Measurements from ENCODE around the gene OLIG2.

Gene OLIG2

GRCh38 chr21:33019516-33019884, 6.2 kb upstream of the OLIG2 start:
- no peak for ATAC-seq
- TF ChIP-seq OSR1 (CRISPR knock-in tag; IDR thresholded peaks at IDR 0.05) (no peak), ISL1 (CRISPR knock-in tag; IDR thresholded peaks at IDR 0.05) (no peak)

- peak; percentile 41; the same call in 1 of the 3 replicates for ATAC-seq
Observed at GRCh38 chr21:33019885-33020557, 5.7 kb upstream of the OLIG2 start.

GRCh38 chr21:33020558-33021100, 5.1 kb upstream of the OLIG2 start:
- TF ChIP-seq CSDC2 (CRISPR knock-in tag; IDR thresholded peaks at IDR 0.05) (no peak), SNAI2 (CRISPR knock-in tag; IDR thresholded peaks at IDR 0.05) (no peak), TOX (CRISPR knock-in tag; IDR thresholded peaks at IDR 0.05; ENCODE audit: borderline replicate concordance) (no peak), RARB (CRISPR knock-in tag; IDR thresholded peaks at IDR 0.05) (no peak), ESRRG (CRISPR knock-in tag; IDR thresholded peaks at IDR 0.05) (no peak), ZC3H10 (CRISPR knock-in tag; IDR thresholded peaks at IDR 0.05) (no peak)
- ATAC-seq, result no peak

More at GRCh38 chr21:33019885-33020557, 5.7 kb upstream of the OLIG2 start:
- no peak for TF ChIP-seq ZFP30 (CRISPR knock-in tag; IDR thresholded peaks at IDR 0.05)
- no peak for TF ChIP-seq ZNF70 (CRISPR knock-in tag; IDR thresholded peaks at IDR 0.05)
- no peak for TF ChIP-seq OSR1 (CRISPR knock-in tag; IDR thresholded peaks at IDR 0.05)
- no peak for TF ChIP-seq CREB5 (CRISPR knock-in tag; IDR thresholded peaks at IDR 0.05; ENCODE audit: low read depth)
- TF ChIP-seq GLIS3 (CRISPR knock-in tag; IDR thresholded peaks at IDR 0.05), result no peak
- no peak for TF ChIP-seq POU6F1 (CRISPR knock-in tag; IDR thresholded peaks at IDR 0.05; ENCODE audit: borderline replicate concordance, low read depth)
- TF ChIP-seq ZNF8 (CRISPR knock-in tag; IDR thresholded peaks at IDR 0.05), result no peak
- no peak for TF ChIP-seq ZC3H10 (CRISPR knock-in tag; IDR thresholded peaks at IDR 0.05)
- no peak for TF ChIP-seq ESRRG (CRISPR knock-in tag; IDR thresholded peaks at IDR 0.05)
- TF ChIP-seq ZFP3 (CRISPR knock-in tag; IDR thresholded peaks at IDR 0.05), result no peak
- TF ChIP-seq ZNF565 (CRISPR knock-in tag; conservative IDR thresholded peaks at IDR 0.05; ENCODE audit: low read depth), result no peak
- TF ChIP-seq TCF4 (CRISPR knock-in tag; IDR thresholded peaks at IDR 0.05; ENCODE audit: borderline replicate concordance), result no peak
- TF ChIP-seq ARNTL (CRISPR knock-in tag; IDR thresholded peaks at IDR 0.05; ENCODE audit: borderline replicate concordance, low read depth), result no peak
- TF ChIP-seq CSRNP3 (CRISPR knock-in tag; IDR thresholded peaks at IDR 0.05), result no peak
- TF ChIP-seq RARB (CRISPR knock-in tag; IDR thresholded peaks at IDR 0.05), result no peak
- TF ChIP-seq TSHZ2 (CRISPR knock-in tag; IDR thresholded peaks at IDR 0.05), result no peak
- TF ChIP-seq SNAI2 (CRISPR knock-in tag; IDR thresholded peaks at IDR 0.05), result no peak
- TF ChIP-seq TOX (CRISPR knock-in tag; IDR thresholded peaks at IDR 0.05; ENCODE audit: borderline replicate concordance), result no peak
- TF ChIP-seq BACH2 (CRISPR knock-in tag; IDR thresholded peaks at IDR 0.05; ENCODE audit: borderline replicate concordance), result no peak

GRCh38 chr21:33021150-33021549, 4.6 kb upstream of the OLIG2 start:
- ATAC-seq, result no peak
- TF ChIP-seq CREB5 (CRISPR knock-in tag; IDR thresholded peaks at IDR 0.05; ENCODE audit: low read depth), result no peak
- TF ChIP-seq PATZ1 (CRISPR knock-in tag; IDR thresholded peaks at IDR 0.05; ENCODE audit: borderline replicate concordance), result no peak
- no peak for TF ChIP-seq ZNF70 (CRISPR knock-in tag; IDR thresholded peaks at IDR 0.05)
- TF ChIP-seq CSDC2 (CRISPR knock-in tag; IDR thresholded peaks at IDR 0.05), result no peak
- no peak for TF ChIP-seq RARB (CRISPR knock-in tag; IDR thresholded peaks at IDR 0.05)
- TF ChIP-seq ARNTL (CRISPR knock-in tag; IDR thresholded peaks at IDR 0.05; ENCODE audit: borderline replicate concordance, low read depth), result no peak
- no peak for TF ChIP-seq ESRRG (CRISPR knock-in tag; IDR thresholded peaks at IDR 0.05)
- no peak for TF ChIP-seq ZNF565 (CRISPR knock-in tag; conservative IDR thresholded peaks at IDR 0.05; ENCODE audit: low read depth)
